ENCODE data around the gene FAM118B. TPM values are rescaled to one million over a fixed set of nuclear protein-coding genes. Genes with fewer than 3 reads are reported as not detected.

Gene FAM118B
- total RNA-seq, 1 experiment from 2014 or later = 40.0 TPM

DNA sequence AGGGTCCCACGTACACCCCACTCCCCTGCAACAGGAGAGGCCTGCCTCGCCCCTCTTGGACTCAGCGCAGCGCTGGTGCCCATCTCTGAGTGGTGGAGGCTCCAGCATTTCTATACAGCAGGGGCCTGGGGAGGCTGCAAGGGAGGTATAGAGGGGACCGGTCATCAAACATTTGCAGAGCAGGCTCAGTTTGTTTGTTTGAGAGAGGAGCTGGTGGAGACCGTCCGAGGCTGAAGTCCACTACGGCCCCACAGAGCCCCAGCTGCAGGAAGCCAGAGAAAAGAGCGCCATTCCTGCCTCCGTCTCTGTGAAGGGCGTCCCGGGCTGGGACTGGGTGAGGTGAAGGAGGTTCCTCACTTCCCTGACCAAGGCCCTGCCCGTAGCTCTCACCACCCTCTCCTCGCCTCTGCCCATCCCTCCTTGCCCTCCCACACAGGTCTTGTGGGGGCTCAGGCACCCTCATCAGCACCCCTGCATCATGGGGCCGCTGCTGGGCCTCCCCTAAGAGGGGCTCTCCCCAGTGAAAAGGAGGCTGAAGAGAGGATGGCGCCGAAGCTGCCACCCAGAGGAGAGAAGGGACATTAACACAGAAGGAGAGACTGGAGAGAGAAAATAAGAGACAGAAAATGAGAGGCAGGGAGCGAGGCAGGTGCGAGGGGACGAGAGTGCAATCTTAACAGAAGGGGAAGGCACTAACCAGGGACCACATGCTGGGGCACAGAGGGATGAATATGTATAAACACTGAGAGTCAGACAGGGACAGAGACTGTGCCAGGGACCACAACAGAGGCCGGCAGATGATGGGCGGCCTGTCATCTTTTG, 24.7 kb upstream of the FAM118B start:
- no peak overlapping the region for H2AK5ac ChIP-seq (ENCODE audit: insufficient read length, low read length)
- no peak overlapping the region; the same call in 1 of the 2 replicates for H2BK15ac ChIP-seq (ENCODE audit: low read depth, low read length)
- H2AFZ ChIP-seq (ENCODE audit: low read length) = no peak overlapping the region
- H3K4ac ChIP-seq (ENCODE audit: low read depth, low read length) = no peak overlapping the region
- H3K9me3 ChIP-seq (ENCODE audit: control insufficient read depth, low read depth, low read length) = no peaks in the 10 kb centered on the region
- H2BK5ac ChIP-seq (ENCODE audit: insufficient read length, low read length) = no peak overlapping the region
- DNase-seq = no peak
- Mint-ChIP-seq H3K4me1 (peaks cover 4 to 13% of the 10 kb centered on the region in 2 experiments), H3K27ac (peak overlapping the region in 2 of 3 experiments; percentile 71 to 95; a peak in 4 of 7 replicates), H3K36me3 (ENCODE audit: insufficient read depth in 1 of 3, low read depth in 3 of 3) (peaks cover 0 to 22% (median 18%) of the 10 kb centered on the region in 3 experiments; a peak in 6 of 7 replicates), H3K4me3 (no peak overlapping the region), H3K9me3 (no peaks in the 10 kb centered on the region), H3K27me3 (ENCODE audit: low read depth) (no peaks in the 10 kb centered on the region)
- no peaks in the 10 kb centered on the region for H3K23me2 ChIP-seq (ENCODE audit: insufficient read length, low read depth, low read length, poor library complexity, severe bottlenecking)
- no peak overlapping the region for H3K4me2 ChIP-seq (ENCODE audit: insufficient read depth, insufficient read length, low read length)
- H3T11ph ChIP-seq (ENCODE audit: low read length) = no peak overlapping the region
- no peak overlapping the region for H2BK20ac ChIP-seq (ENCODE audit: low read depth, low read length, poor library complexity, severe bottlenecking)
- H4K20me1 ChIP-seq (ENCODE audit: control insufficient read depth, insufficient read depth, insufficient read length) = no peaks in the 10 kb centered on the region
- no peak overlapping the region for H3K14ac ChIP-seq (ENCODE audit: insufficient read depth, low read length)
- no peak overlapping the region for H2BK12ac ChIP-seq (ENCODE audit: insufficient read length, low read depth, low read length)
- H3K56ac ChIP-seq (ENCODE audit: insufficient read length, low read depth, low read length) = no peak overlapping the region
- no peaks in the 10 kb centered on the region for H3K79me1 ChIP-seq (ENCODE audit: insufficient read depth, low read depth, low read length, poor library complexity, severe bottlenecking)
- H4K8ac ChIP-seq (replicated peaks; ENCODE audit: insufficient read length, low read depth, low read length) = no peak overlapping the region
- H3K9ac ChIP-seq (ENCODE audit: extremely low read depth, insufficient read length, low read length) = no peak overlapping the region
- no peak overlapping the region for H4K91ac ChIP-seq (ENCODE audit: insufficient read length, low read depth, low read length)
- TF ChIP-seq, protein P1, sequence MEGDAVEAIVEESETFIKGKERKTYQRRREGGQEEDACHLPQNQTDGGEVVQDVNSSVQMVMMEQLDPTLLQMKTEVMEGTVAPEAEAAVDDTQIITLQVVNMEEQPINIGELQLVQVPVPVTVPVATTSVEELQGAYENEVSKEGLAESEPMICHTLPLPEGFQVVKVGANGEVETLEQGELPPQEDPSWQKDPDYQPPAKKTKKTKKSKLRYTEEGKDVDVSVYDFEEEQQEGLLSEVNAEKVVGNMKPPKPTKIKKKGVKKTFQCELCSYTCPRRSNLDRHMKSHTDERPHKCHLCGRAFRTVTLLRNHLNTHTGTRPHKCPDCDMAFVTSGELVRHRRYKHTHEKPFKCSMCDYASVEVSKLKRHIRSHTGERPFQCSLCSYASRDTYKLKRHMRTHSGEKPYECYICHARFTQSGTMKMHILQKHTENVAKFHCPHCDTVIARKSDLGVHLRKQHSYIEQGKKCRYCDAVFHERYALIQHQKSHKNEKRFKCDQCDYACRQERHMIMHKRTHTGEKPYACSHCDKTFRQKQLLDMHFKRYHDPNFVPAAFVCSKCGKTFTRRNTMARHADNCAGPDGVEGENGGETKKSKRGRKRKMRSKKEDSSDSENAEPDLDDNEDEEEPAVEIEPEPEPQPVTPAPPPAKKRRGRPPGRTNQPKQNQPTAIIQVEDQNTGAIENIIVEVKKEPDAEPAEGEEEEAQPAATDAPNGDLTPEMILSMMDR (conservative IDR thresholded peaks at IDR 0.05) = peak; percentile 58
- no peak overlapping the region for H3K23ac ChIP-seq (ENCODE audit: insufficient read length, low read depth, low read length)
- H3K4me1 ChIP-seq (ENCODE audit: insufficient read depth, low read length) = no peaks in the 10 kb centered on the region
- WGBS (ENCODE audit: extremely low coverage, insufficient read length, low lambda C conversion rate) = no CpG with 5 or more reads among the region's 22 CpGs
- H2BK120ac ChIP-seq (ENCODE audit: low read depth, low read length, poor library complexity, severe bottlenecking) = no peak overlapping the region
- no peak overlapping the region for H4K5ac ChIP-seq (ENCODE audit: insufficient read length, low read depth, low read length)
- no peaks in the 10 kb centered on the region for H3K27me3 ChIP-seq (ENCODE audit: insufficient read depth, low read length)
- H3K27ac ChIP-seq (ENCODE audit: insufficient read length, low read depth, low read length) = no peak overlapping the region
- no peak overlapping the region for H3K18ac ChIP-seq (ENCODE audit: insufficient read length, low read depth, low read length)
- H3K79me2 ChIP-seq (ENCODE audit: insufficient read depth, low read length) = no peaks in the 10 kb centered on the region
